SU-DHL-6 (cell line): ENCODE measurements around the gene RASAL3.

ENCODE experiments used
- H2AFZ ChIP-seq: fragments of 200-600 bp; sonication (generic); 2 replicates; pipeline ENCODE4 v1.6.1; 2014; ENCODE audit warnings: low read depth, mild to moderate bottlenecking, moderate library complexity, mixed read lengths, antibody characterized with exemption, low read length; ENCODE audit not compliant: severe bottlenecking
- H3F3A ChIP-seq: fragments of 200-600 bp; shearing (Covaris generic); 2 replicates; pipeline ENCODE4 v1.6.0; 2016; ENCODE audit warnings: antibody characterized with exemption, mild to moderate bottlenecking; ENCODE audit not compliant: insufficient read depth
- H3K27ac ChIP-seq: fragments of 200-600 bp; sonication (generic); 2 replicates; pipeline ENCODE4 v1.5.1; 2016; ENCODE audit warnings: low read depth, mild to moderate bottlenecking, low read length, moderate library complexity, mixed read lengths
- H3K27me3 ChIP-seq: fragments of 200-600 bp; sonication (generic), shearing (Covaris generic); 2 replicates; pipeline ENCODE4 v1.6.0; 2014; ENCODE audit warnings: mild to moderate bottlenecking, low read length
- H3K36me3 ChIP-seq: fragments of 200-600 bp; sonication (generic); 2 replicates; pipeline ENCODE4 v1.6.1; 2014; ENCODE audit warnings: mild to moderate bottlenecking, low read length, mixed read lengths
- H3K4me2 ChIP-seq: fragments of 300-600, 200-600 bp; shearing (Covaris generic), sonication (generic); 2 replicates; pipeline ENCODE4 v1.6.0; 2014; ENCODE audit warnings: low read length, low read depth, mild to moderate bottlenecking; ENCODE audit not compliant: poor library complexity, severe bottlenecking
- H3K4me3 ChIP-seq: fragments of 200-600 bp; sonication (generic); 2 replicates; pipeline ENCODE4 v1.5.1; 2014; ENCODE audit warnings: antibody characterized with exemption, low read length, mild to moderate bottlenecking, mixed read lengths; ENCODE audit not compliant: insufficient read depth, poor library complexity, severe bottlenecking
- H3K79me2 ChIP-seq: fragments of 200-600 bp; sonication (generic); 2 replicates; pipeline ENCODE4 v1.6.1; 2014; ENCODE audit warnings: mild to moderate bottlenecking, low read length, moderate library complexity; ENCODE audit not compliant: insufficient read depth
- H3K9ac ChIP-seq: fragments of 200-600 bp; sonication (generic); 2 replicates; pipeline ENCODE4 v1.7.0; 2014; ENCODE audit warnings: mild to moderate bottlenecking, low read length
- H3K9me2 ChIP-seq: fragments of 200-600 bp; sonication (generic); replicated peaks from 2 replicates; pipeline ENCODE4 v1.6.1; 2014; ENCODE audit warnings: low read length; ENCODE audit not compliant: insufficient read depth
- H3K9me3 ChIP-seq: fragments of 200-600 bp; sonication (generic); 2 replicates; pipeline ENCODE4 v1.6.1; 2014; ENCODE audit warnings: low read length, mixed read lengths; ENCODE audit not compliant: insufficient read depth
- H4K20me1 ChIP-seq: fragments of 200-600 bp; sonication (generic); 2 replicates; pipeline ENCODE4 v1.6.1; 2014; ENCODE audit warnings: low read depth, mild to moderate bottlenecking, antibody characterized with exemption, low read length, moderate library complexity, mixed read lengths
- EZH2phosphoT487 ChIP-seq: fragments of 200-600 bp; sonication (generic), shearing (Covaris generic); conservative IDR thresholded peaks from 2 replicates; pipeline ENCODE4 v1.6.1; 2018; ENCODE audit warnings: mild to moderate bottlenecking, antibody characterized with exemption, low read length, moderate library complexity, mixed read lengths
- TF ChIP-seq, protein P1 (sequence below): fragments of 200-600 bp; sonication (generic); IDR thresholded peaks from one replicate; pipeline ENCODE4 v1.5.1; 2017; ENCODE audit warnings: antibody characterized with exemption, mild to moderate bottlenecking, low read length, moderate library complexity; ENCODE audit not compliant: insufficient read depth, poor library complexity, severe bottlenecking

The RASAL3 gene

DNA sequence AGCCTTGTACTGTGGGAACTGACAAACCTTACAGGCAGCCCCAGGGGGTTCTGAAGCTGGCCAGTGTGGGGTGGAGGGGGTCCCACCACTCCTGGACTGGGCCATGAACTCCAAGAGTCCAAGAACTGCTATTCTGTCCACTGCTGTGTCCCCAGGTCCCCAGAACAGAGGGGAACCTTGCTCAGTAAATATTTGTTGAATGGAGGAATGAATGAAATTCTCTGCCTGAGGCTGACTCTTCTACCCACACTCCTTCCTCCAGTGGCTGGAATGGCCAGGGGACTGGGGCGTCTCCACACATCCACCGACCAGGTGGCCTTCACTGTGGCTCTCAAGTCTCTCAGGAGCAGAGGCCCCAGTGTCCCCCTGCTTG, 26.2 kb downstream of the RASAL3 start:
- H3K27ac ChIP-seq = no peak overlapping the region
- no peak overlapping the region for H3K4me2 ChIP-seq

DNA sequence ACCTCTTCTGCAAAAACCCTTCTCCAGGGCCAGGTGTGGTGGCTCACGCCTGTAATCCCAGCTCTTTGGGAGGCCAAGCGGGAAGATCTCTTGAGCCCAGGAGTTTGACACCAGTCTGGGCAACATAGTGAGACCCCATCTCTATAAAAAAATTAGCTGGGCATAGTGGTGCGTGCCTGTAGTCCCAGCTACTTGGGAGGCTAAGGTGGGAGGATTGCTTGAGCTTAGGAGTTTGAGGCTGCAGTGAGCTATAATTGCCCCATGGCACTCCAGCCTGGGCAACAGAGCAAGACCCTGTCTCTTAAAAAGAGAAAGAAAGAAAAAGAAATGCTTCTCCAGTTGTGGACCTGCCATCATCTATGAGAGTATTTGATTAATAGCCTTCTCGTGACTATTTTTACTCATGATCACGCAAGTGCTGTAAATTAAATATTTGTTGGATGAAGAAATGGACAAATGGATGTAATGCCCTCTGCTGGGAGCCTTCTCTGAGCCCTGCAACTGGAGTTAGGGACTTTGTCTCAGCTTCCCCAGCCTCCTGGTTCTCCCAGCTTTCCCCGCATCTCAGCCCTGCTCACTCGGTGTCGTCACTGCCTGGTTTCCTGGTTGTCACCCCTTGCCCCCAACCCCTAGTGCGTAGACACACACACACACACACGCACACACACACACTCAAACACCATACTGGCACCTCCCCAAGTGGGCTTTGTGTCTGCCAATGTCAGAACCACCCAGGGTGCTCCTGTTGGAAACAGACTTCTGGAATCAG, 26.8 kb downstream of the RASAL3 start:
- no peaks in the 10 kb centered on the region for H3K9me3 ChIP-seq
- no peak for TF ChIP-seq EZH2phosphoT487
- TF ChIP-seq, protein P1, sequence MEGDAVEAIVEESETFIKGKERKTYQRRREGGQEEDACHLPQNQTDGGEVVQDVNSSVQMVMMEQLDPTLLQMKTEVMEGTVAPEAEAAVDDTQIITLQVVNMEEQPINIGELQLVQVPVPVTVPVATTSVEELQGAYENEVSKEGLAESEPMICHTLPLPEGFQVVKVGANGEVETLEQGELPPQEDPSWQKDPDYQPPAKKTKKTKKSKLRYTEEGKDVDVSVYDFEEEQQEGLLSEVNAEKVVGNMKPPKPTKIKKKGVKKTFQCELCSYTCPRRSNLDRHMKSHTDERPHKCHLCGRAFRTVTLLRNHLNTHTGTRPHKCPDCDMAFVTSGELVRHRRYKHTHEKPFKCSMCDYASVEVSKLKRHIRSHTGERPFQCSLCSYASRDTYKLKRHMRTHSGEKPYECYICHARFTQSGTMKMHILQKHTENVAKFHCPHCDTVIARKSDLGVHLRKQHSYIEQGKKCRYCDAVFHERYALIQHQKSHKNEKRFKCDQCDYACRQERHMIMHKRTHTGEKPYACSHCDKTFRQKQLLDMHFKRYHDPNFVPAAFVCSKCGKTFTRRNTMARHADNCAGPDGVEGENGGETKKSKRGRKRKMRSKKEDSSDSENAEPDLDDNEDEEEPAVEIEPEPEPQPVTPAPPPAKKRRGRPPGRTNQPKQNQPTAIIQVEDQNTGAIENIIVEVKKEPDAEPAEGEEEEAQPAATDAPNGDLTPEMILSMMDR = no peak
- no peaks in the 10 kb centered on the region for H3F3A ChIP-seq
- H3K9me2 ChIP-seq = no peaks in the 10 kb centered on the region
- H3K9ac ChIP-seq = no peak overlapping the region
- no peak overlapping the region for H3K4me2 ChIP-seq
- no peak overlapping the region for H3K4me3 ChIP-seq
- H3K36me3 ChIP-seq = no peaks in the 10 kb centered on the region
- no peaks in the 10 kb centered on the region for H4K20me1 ChIP-seq
- no peak overlapping the region for H2AFZ ChIP-seq
- H3K27me3 ChIP-seq = no peaks in the 10 kb centered on the region
- no peaks in the 10 kb centered on the region for H3K79me2 ChIP-seq
- H3K27ac ChIP-seq = no peak overlapping the region

More for the DNA sequence above, 26.2 kb downstream of the RASAL3 start:
- H3K9me3 ChIP-seq = no peaks in the 10 kb centered on the region
- no peaks in the 10 kb centered on the region for H3K27me3 ChIP-seq
- TF ChIP-seq, protein P1 = no peak
- TF ChIP-seq EZH2phosphoT487 = no peak
- no peak overlapping the region for H3K9ac ChIP-seq
- H2AFZ ChIP-seq = no peak overlapping the region
- no peaks in the 10 kb centered on the region for H3K9me2 ChIP-seq
- no peaks in the 10 kb centered on the region for H3F3A ChIP-seq
- no peak overlapping the region for H3K4me3 ChIP-seq
- no peaks in the 10 kb centered on the region for H3K79me2 ChIP-seq
- H3K36me3 ChIP-seq = no peaks in the 10 kb centered on the region
- no peaks in the 10 kb centered on the region for H4K20me1 ChIP-seq

DNA sequence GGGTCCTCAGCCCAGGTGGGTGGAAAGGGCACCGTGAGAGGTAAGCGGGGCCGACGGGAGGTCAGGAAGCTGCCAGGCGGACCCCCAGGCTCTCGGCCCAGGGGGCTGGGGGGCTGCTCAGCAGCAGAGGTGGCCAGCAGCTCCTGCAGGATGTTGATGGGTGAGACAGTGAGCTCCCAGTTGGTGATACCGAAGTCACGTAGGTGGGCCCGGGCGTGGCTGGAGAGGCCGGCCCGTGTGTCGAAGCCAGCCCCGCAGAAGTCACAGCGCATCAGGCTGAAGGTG, 27.6 kb downstream of the RASAL3 start:
- no peaks in the 10 kb centered on the region for H3K9me2 ChIP-seq
- no peak overlapping the region for H2AFZ ChIP-seq
- TF ChIP-seq, protein P1 = no peak
- no peak for TF ChIP-seq EZH2phosphoT487
- no peak overlapping the region for H3K9ac ChIP-seq
- H3K27ac ChIP-seq = no peak overlapping the region
- H3K4me3 ChIP-seq = no peak overlapping the region
- no peaks in the 10 kb centered on the region for H3K9me3 ChIP-seq
- no peaks in the 10 kb centered on the region for H3K27me3 ChIP-seq
- no peaks in the 10 kb centered on the region for H4K20me1 ChIP-seq
- H3K79me2 ChIP-seq = peaks cover 5% of the 10 kb centered on the region
- no peaks in the 10 kb centered on the region for H3K36me3 ChIP-seq
- no peak overlapping the region for H3K4me2 ChIP-seq
- H3F3A ChIP-seq = no peaks in the 10 kb centered on the region
